ENCODE data around the gene GEN1.

GEN1 gene

DNA sequence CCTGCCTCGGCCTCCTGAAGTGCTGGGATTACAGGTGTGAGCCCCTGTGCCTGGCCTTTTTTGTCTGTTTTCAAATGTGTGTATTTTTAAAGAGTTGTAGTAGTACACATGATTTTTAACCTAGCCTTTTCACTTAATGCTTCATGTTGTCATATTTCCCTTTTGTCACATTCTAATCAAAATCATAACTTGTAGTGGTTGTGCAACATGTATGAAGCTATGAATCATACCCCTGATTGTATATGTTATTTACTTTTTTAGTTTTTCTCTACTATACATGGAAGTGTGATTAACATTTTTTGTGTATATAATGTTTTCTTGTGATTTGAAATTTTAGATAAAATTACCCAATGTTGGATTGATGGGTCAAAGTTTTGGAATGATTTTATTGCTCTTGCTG lies 8.5 kb downstream of the GEN1 start:
- no peak overlapping the region for H3K4me3 ChIP-seq (replicated peaks; ENCODE audit: low read depth, low read length)
- no peak for TF ChIP-seq CTCF (IDR thresholded peaks at IDR 0.05; ENCODE audit: low read length, missing control alignments)
- DNase-seq (ENCODE audit: low read depth), result no peak

GRCh38 chr2:17763641-17764333 lies 9.8 kb downstream of the GEN1 start:
- TF ChIP-seq CTCF (IDR thresholded peaks at IDR 0.05; ENCODE audit: low read length, missing control alignments), result no peak
- DNase-seq (ENCODE audit: low read depth), result no peak
- H3K4me3 ChIP-seq (replicated peaks; ENCODE audit: low read depth, low read length), result no peak overlapping the region

DNA sequence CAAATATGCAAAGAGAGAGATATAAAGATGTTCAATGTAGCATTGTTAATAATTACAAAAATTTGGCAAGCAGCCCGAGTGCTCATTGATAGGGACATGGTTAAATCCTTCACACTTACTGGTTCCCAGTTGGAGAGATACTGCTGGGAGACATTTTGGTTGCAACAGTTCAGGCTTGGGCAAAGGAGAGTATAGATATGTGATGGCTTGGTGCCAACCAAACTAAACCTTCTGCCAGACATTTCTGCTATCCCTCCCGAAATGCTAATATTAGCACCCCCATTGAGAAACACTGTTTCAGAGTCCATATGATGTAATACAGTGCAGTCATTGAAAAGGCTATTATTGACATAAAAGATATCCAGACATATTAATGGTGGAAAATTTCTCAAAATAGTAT lies 11.5 kb downstream of the GEN1 start:
- peak; percentile 48 for DNase-seq (ENCODE audit: low read depth)
- no peak overlapping the region for H3K4me3 ChIP-seq (replicated peaks; ENCODE audit: low read depth, low read length)
- TF ChIP-seq CTCF (IDR thresholded peaks at IDR 0.05; ENCODE audit: low read length, missing control alignments), result no peak

DNA sequence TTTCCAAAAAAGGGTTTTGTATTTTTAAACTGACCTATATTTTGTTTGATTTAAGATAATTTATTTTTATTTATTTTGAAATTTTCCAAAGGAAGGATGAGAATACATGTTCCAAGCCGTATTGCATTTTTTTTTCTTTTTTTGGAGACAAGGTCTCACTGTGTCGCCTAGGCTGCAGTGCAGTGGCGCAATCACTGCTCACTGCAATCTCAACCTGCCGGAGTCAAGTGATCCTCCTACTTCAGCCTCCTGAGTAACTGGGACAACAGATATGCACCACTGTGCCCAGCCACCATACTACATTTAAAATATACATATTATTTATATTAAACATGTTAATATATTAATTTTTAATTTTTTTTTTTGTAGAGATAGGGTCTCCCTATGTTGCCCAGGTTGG lies 15.0 kb downstream of the GEN1 start:
- no peak for DNase-seq (ENCODE audit: low read depth)
- no peak overlapping the region for H3K4me3 ChIP-seq (replicated peaks; ENCODE audit: low read depth, low read length)
- TF ChIP-seq CTCF (IDR thresholded peaks at IDR 0.05; ENCODE audit: low read length, missing control alignments), result no peak

- TF ChIP-seq CTCF (IDR thresholded peaks at IDR 0.05; ENCODE audit: low read length, missing control alignments), result no peak
- no peak overlapping the region for H3K4me3 ChIP-seq (replicated peaks; ENCODE audit: low read depth, low read length)
- DNase-seq (ENCODE audit: low read depth), result no peak
Measured at GRCh38 chr2:17771956-17772355, 18.0 kb downstream of the GEN1 start.

DNA sequence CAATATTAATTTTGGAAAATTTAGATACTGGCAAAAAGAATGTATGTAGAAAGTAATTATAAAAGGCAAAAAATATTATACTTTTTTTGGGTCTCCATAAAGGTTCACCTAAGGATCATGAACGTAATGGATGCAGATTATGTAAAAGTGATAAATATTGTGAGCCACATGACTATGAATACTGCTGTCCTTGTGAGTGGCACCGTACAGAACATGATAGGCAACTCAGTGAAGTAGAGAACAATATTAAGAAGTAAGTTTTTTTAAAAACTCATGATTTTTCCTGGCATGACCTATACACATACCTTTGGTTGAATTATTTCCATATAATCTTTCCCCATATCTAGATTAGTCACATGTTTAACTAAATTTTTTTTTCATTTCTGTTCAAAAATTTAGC lies 18.6 kb downstream of the GEN1 start:
- no peak overlapping the region for H3K4me3 ChIP-seq (replicated peaks; ENCODE audit: low read depth, low read length)
- DNase-seq (ENCODE audit: low read depth), result no peak
- no peak for TF ChIP-seq CTCF (IDR thresholded peaks at IDR 0.05; ENCODE audit: low read length, missing control alignments)

DNA sequence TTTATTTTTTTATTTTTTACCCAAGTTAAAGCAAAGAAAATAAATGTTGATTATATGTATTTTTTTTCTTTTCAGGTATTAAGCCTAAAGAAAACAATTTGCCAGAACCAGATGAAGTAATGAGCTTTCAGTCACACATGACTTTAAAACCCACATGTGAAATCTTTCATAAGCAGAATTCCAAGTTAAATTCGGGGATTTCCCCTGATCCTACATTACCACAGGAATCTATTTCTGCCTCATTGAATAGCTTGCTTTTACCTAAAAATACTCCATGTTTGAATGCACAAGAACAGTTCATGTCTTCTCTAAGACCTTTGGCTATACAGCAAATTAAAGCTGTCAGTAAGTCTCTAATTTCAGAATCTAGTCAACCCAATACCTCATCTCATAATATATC lies 26.6 kb downstream of the GEN1 start:
- H3K4me3 ChIP-seq (replicated peaks; ENCODE audit: low read depth, low read length), result no peak overlapping the region
- no peak for DNase-seq (ENCODE audit: low read depth)
- TF ChIP-seq CTCF (IDR thresholded peaks at IDR 0.05; ENCODE audit: low read length, missing control alignments), result no peak

All from fibroblast of pulmonary artery (primary cell).